ENCODE results near the gene PLCH1. TPM values are rescaled to one million over a fixed set of nuclear protein-coding genes. Genes with fewer than 3 reads are reported as not detected.

PLCH1 gene
- total RNA-seq, 1 donor from 2014 or later, result 8.0 TPM

- DNase-seq (ENCODE audit: low spot score), result no peak
Observed at GRCh38 chr3:155385896-155386625, 358.8 kb downstream of the PLCH1 start.

DNA sequence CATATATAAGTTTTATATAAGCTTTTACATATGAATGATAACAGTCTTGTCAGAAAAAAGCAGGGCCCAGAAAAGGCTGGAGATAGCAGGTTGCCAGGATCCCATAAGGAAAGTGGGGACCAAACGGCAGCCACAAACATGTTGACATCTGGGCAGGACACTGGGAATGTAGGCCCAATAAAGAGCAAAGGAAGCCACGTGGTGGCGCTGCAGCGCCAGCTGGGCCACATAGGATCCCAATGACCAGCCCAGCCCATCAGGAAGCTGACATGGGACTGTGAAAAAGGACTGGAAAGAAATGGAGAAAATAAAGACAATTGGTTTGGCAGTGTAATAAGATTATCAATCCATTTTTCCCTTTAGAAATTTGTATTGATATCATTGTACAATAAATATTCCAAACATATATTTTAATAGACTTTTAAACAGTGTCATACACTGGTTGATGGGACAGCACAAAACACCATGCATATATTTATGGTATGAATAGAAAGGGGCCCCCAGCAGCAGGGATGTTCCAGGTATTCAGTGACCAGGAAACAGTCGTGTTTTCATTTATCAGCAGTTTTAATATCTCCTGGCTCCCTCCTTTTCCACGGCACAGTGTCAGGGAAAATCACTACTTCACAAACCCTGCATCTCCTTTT, 362.4 kb downstream of the PLCH1 start:
- DNase-seq (ENCODE audit: low spot score), result peak; percentile 65

GRCh38 chr3:155377847-155378246, 367.0 kb downstream of the PLCH1 start:
- no peak for DNase-seq (ENCODE audit: low spot score)

DNA sequence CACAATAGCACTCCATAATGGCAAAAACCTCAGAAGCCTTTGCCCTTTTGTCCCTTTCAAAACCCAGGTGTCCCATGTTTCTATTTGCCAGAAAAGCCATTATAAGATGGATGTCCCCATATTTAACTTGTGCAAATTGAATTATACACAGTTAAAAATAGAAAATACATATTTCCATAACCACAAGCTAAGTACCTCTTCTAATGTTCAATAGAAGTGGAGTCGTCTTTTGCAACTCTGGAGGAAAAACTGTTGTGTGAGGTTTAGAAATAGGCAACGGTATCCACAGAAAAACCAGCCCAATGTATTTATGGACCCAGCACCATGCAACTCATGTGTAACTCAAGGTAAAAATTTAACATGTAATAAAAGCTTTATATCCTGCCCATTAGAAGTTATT, 367.8 kb downstream of the PLCH1 start:
- no peak for DNase-seq (ENCODE audit: low spot score)

GRCh38 chr3:155372281-155372680, 372.6 kb downstream of the PLCH1 start:
- no peak for DNase-seq (ENCODE audit: low spot score)

- DNase-seq (ENCODE audit: low spot score), result no peak
Observed at GRCh38 chr3:155370764-155371503, 373.9 kb downstream of the PLCH1 start.

- DNase-seq (ENCODE audit: low spot score), result no peak
Observed at GRCh38 chr3:155370198-155370597, 374.7 kb downstream of the PLCH1 start.

DNA sequence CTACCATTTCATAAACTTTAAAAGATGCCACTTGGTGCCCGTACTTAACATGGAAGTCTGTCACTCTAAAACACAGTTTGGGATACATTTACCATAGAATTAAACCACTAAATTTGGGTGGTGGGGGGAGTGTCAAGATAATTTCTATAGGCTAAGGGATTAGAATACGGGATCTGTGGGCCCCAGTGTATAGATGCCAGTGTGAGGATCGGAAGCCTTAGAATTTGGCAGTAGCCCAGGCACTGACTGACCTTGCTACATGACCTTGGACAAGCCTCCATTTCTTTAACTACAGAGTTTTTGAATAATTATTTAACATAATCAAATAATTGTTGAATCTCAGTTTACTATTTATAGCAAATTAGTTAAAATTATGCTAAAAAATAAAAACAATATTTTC, 375.1 kb downstream of the PLCH1 start:
- no peak for DNase-seq (ENCODE audit: low spot score)

- DNase-seq (ENCODE audit: low spot score), result no peak
Observed at GRCh38 chr3:155369244-155369643, 375.6 kb downstream of the PLCH1 start.

GRCh38 chr3:155368786-155369185, 376.1 kb downstream of the PLCH1 start:
- DNase-seq (ENCODE audit: low spot score), result no peak

GRCh38 chr3:155367506-155367905, 377.4 kb downstream of the PLCH1 start:
- DNase-seq (ENCODE audit: low spot score), result no peak

- no peak for DNase-seq (ENCODE audit: low spot score)
Observed at GRCh38 chr3:155365178-155365783, 379.6 kb downstream of the PLCH1 start.

DNA sequence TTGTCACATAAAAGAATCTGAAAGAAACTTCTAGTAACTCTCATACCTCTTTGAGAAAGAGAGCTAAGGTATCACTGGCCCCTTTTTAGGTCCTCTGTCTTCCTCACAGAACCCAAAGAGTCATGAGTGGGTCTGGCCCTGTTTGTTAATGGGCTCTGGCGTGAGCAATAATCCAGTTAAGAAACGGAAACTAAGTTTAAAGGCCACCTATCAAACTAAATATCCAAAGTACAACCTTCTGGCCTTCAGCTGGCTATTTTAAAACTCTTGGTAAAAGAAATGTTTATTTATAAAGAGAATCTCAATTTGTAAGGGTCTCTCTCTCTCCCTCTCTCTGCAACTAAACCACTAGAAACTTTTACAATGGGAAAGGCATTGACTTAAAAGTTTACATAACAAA, 380.4 kb downstream of the PLCH1 start:
- no peak for DNase-seq (ENCODE audit: low spot score)

GRCh38 chr3:155363690-155364070, 381.2 kb downstream of the PLCH1 start:
- no peak for DNase-seq (ENCODE audit: low spot score)

DNA sequence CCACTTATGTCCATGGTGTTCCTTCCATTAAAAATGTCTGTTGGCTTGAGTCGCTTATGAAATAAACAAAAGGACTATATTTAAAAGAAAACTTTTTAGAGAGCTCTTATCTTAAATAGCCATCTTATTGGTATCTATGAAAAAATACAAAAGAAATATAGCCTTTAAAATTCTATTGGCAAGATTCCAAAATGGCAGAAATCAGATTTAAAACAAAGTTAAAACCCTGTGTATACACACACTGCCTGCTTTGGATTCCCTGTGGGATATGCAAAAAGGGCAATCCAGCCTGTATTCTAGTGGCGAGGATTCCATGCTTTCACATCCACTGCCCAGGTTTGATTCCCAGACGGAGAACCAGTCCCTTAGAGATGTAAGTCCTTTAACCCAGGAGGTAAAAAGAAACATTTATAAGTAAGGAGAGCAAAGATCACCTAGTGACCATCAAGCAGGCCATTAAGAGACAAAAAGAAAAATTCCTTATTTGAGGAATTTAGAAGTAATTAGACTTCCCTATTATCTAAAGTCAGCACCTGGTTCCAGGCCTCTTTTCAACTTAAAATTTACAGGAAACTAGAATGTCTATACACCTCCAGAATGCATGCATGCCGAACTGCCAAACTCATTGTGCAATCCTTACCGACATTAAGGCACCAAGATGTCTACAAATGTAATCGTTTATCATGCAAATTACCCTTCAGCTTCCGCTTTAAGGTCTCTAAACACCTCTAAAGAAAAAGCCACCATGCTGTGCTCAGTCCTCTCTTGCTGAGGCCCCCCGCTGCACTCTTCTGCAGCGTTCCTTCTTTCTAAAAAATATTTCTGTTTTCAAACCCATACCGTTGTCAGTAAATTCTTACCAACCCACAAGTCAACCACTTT, 381.8 kb downstream of the PLCH1 start:
- no peak for DNase-seq (ENCODE audit: low spot score)

DNA sequence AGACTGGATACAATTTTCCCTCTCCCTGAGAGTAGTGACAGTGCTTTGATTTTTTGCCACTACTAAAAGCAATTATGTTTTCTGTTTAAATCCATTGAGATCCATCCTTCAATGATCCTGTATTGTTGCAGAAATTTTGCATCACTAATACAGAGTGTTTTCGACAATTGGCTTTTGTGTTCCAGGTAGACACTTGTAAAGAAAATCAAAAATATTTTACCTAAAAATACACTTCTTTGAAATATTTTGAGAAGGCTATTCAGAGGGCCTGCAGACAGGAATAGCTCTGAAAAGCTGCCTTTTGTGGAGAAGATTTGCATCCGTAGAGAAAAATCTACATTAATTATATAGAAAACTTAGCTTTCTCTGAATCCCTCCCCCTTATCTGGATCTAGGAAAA, 384.6 kb downstream of the PLCH1 start:
- no peak for DNase-seq (ENCODE audit: low spot score)

- DNase-seq (ENCODE audit: low spot score), result no peak
Observed at GRCh38 chr3:155356594-155357370, 388.1 kb downstream of the PLCH1 start.

DNA sequence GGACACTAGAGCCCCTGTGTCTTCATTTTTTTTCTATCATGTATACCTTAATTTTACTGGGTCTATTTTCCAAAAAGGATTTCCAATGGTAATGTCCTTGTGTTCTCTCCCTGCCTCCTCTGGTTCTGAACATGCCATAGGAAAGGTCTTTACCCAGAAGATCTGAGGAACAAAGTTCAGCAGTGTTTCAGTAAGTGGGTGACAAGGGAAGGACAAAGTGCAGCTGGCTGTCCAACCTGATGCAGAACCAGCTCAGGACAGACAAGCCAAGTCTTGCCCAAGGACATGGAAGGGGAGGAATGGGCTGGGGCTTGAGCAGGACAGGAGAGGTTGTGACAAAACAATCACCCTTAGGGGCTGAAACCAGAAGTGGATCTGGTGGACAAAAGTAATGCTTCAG, 390.2 kb downstream of the PLCH1 start:
- DNase-seq (ENCODE audit: low spot score), result no peak

- no peak for DNase-seq (ENCODE audit: low spot score)
Observed at GRCh38 chr3:155352900-155353490, 391.9 kb downstream of the PLCH1 start.

DNA sequence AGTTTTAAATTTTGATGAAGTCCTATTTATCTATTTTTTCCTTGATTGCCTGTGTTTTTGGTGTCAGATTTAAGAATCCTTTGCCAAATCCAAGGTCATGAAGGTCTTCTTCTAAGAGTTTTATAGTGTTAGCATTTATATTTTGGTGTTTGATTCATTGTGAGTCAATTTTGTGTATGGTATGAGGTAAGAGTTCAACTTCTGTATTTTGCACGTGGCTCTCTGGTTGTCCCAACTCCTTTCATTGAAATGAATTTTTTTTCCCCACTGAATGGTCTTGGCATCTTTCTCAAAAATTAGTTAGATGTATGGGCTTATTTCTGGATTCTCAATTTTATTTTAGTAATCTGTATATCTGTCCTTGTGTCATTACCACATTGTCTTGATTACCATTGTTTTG, 394.3 kb downstream of the PLCH1 start:
- DNase-seq (ENCODE audit: low spot score), result no peak

Data from mucosa of gallbladder (tissue), 1 donor.